ENCODE results near the gene FOXL2.
"Not testable (repeated sequence)": the region's sequence is repeated elsewhere in the genome, so short reads cannot be mapped to it uniquely, and the experiment has no call there.

Gene FOXL2

DNA sequence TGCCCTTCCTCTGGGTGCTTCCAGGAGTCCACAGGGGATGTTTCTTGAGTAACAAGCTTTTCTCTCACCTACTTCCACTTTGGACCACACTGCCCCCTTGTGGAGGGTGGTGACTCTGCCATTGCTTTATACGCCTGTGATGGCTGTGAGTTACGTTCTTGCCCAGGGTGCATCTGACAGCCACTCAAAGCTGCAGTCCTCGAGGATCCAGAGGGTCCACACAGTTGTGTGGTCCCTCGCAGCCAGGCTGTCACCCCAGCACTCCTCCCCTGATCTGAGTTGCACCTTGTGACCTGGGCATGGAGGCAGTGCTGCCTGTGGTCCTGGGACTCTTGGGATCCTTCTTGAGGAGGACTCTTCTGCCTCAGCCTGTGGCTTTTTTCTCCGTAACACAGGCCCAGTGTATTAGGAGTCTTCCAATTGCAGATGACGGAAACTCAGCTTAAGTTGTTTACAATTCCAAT is 23.4 kb downstream of the FOXL2 start:
- DNase-seq: peak; percentile 78 to 88

DNA sequence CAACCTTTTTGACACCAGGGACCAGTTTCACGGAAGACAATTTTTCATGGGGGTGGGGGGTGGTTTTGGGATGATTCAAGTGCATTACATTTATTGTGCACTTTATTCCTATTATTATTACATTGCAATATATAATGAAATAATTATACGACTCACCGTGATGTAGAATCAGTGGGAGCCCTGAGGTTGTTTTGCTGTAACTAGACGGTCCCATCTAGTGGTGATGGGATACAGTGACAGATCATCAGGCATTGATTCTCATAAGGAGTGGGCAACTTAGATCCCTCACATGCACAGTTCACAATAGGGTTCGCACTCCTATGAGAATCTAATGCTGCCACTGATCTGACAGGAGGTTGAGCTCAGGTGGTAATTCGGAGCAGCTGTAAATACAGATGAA is 24.5 kb downstream of the FOXL2 start:
- DNase-seq: not testable (repeated sequence)

GRCh38 chr3:138921316-138922292 is 25.3 kb downstream of the FOXL2 start:
- DNase-seq: no peak

DNA sequence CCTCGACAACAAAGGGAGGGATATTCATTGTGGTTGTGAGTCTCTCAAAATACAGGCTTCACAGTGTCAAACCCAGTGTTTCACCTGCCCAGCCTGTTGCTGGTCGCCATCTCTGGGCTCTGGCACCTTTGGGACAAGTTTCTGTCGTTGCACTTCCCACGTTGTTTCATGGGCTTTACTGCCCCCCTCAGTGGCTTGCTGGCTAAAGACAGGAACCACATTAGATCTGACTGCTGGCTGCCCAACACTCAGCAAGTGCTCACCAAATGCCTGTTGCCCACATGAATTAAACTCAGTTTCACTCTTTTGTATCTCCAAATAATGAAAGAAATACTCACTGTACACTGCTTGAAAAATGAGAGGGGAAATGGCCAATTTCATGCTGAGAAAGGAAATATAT is 27.6 kb downstream of the FOXL2 start:
- DNase-seq: no peak

DNA sequence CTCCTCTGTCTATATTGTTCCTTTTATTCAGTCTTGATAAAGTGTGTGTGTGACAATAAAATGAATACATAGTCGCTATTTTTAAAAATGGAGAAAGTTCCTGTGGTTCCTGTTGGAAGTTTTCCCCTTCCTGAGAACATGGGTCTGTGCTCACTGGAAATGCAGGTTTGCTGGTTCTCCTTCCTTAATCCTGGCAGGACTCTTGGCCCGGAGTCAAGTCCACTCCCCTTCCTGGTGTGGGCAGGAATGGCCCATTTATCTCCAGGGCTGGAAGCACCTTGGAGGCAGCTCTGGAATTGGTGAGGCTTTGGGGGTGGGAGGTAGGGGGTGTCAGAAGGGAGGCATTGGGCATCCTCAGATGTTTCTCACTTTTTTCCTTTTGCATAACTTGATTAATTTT is 30.1 kb downstream of the FOXL2 start:
- no peak for DNase-seq

GRCh38 chr3:138915503-138916498 is 31.1 kb downstream of the FOXL2 start:
- DNase-seq: peak; percentile 76 to 80

- DNase-seq: no peak
Measured at GRCh38 chr3:138914870-138915502, 32.0 kb downstream of the FOXL2 start.

DNA sequence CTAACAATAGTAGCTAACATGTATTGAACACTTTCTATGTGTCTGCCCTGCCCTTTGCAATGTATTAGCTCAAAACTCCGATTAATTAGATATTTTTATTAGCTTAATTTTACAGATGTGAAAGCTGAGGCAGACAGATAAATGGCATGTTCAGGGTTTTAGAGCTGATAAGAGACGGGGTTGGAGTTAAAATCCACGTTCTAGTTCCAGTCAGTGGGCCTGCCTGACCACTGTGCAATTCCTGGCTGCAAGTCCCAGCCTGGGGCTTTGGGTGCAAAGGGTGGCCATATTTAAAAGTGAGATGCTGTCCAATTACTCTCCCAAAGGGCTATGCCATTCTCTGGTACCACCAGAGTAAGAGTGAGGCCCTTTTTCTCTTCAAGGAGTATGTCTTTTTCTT is 33.2 kb downstream of the FOXL2 start:
- DNase-seq: no peak

- no peak for DNase-seq
Measured at GRCh38 chr3:138912237-138912636, 34.7 kb downstream of the FOXL2 start.

DNA sequence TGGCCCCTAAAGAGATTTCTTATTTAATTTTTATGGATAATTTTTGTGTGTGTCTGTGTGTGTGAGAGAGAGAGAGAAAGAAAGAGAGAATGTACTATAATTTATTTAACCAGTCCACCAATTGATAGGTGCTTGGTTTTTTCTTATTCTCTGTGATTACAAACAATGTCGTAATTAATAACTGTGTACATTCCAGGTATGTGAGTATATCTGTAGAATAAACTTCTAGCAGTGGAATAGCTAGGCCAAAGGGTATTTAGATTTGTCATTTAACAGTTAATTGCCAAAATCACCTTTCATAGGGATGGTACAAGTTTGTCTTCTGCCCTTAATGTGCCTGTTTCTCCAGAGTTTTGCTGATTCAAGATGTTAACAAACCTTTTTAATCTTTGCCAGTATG is 35.3 kb downstream of the FOXL2 start:
- DNase-seq: no peak

- DNase-seq: no peak
Measured at GRCh38 chr3:138909904-138910303, 37.0 kb downstream of the FOXL2 start.

DNA sequence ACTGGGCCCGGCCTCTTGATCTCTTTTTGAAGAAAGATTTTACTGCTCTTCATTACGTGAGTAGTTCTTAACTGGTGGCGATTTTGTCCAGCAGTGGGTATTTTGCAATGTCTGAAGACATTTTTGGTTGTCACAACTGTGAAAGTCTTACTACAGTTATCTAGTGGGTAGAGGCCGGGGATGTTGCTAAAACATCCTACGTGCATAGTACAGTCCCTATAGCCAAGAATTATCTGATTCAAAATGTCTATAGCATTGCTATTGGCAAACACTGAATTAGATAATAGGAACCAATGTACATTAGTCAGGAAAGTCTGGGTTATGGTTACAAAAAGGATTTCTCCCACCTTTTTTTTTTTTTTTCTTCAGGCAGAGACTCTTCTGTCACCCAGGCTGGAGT is 38.1 kb downstream of the FOXL2 start:
- no peak for DNase-seq

GRCh38 chr3:138907539-138907938 is 39.4 kb downstream of the FOXL2 start:
- DNase-seq: no peak

DNA sequence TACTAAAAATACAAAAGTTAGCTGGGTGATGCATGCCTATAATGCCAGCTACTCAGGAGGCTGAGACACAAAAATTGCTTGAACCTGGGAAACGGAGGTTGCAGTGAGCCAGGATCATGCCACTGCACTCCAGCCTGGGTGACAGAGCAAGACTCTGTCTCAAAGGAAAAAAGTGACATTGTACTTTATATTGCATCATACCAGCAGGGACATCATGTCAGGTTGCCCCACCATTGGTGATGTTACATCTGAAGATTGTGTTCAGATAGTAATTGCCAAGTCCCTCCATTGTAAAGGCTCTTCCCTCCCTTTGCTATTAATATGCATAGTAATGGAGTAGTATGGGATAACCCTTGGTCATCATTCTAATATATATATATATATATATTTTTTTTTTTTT is 44.8 kb downstream of the FOXL2 start:
- no peak for DNase-seq

DNA sequence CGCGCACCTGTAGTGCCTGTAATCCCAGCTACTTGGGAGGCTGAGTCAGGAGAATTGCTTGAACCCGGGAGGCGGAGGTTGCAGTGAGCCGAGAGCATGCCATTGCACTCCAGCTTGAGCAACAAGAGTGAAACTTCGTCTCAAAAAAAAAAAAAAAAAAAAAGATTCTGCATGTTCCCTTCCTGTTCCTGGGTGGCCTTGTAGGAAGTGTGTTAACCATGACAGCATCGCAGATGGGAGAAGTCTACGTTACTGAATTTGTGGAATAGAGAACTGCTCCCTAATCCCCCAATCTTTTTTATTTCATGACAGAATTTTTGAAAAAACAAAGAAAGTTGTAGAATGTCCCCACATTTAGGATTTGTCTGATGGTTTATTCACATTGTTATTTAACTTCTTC is 45.4 kb downstream of the FOXL2 start:
- no peak for DNase-seq

- DNase-seq: no peak
Measured at GRCh38 chr3:138899351-138899991, 47.5 kb downstream of the FOXL2 start.

DNA sequence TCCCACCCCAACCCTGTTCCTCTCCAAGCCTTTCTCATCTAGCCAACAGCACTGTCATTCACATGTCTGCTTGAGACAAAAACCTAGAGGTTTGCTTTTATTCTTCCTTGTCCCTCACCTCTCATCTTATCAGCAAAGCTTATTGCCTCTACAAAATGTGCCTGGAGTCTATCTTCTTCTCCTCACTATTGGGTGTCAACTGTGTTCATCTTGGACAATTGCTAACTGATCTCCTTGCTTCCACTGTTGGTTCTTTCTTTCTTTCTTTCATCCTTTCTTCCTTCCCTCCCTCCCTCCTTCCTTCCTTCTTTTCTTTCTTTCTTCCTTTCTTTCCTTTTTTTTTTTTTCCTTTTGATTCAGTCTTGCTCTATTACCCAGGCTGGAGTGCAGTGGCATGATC is 48.2 kb downstream of the FOXL2 start:
- no peak for DNase-seq

GRCh38 chr3:138898301-138898700 is 48.6 kb downstream of the FOXL2 start:
- no peak for DNase-seq
